A673 (cell line): ENCODE measurements around the gene CAMK1D.

Experiments used
- EZH2 ChIP-seq: fragments of 200-600 bp; sonication (generic); IDR thresholded peaks from 2 replicates; pipeline ENCODE4 v1.6.1; 2017; ENCODE audit warnings: borderline replicate concordance, low read depth, mild to moderate bottlenecking, mixed read lengths, antibody characterized with exemption, low read length; ENCODE audit not compliant: poor library complexity, severe bottlenecking
- TF ChIP-seq, protein P1 (sequence below): fragments of 300-800, 200-600 bp; sonication (generic); conservative IDR thresholded peaks from 2 replicates; pipeline ENCODE4 v1.5.1; 2017; ENCODE audit warnings: low read depth, mild to moderate bottlenecking, antibody characterized with exemption, low read length, moderate library complexity, mixed read lengths

DNA sequence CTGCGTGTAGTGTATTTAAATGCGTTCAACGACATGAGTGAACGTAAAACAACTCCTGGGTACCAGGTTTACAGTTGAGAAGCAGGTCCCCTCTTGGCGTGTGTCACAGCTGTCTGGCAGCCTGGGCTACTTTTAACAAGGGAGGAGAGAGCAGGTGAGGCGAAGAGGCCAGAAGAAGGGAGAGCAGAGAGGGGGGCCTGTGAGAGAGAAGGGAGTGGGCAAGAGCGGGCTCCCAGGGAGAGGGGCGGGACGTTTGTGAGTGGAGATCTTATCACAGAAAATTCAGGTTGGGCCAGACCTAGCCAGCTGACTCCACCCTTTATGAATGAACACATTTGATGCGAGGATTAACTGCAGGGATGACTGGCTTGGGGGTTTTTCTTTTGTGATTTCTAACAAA, 154.0 kb downstream of the CAMK1D start:
- TF ChIP-seq, protein P1, sequence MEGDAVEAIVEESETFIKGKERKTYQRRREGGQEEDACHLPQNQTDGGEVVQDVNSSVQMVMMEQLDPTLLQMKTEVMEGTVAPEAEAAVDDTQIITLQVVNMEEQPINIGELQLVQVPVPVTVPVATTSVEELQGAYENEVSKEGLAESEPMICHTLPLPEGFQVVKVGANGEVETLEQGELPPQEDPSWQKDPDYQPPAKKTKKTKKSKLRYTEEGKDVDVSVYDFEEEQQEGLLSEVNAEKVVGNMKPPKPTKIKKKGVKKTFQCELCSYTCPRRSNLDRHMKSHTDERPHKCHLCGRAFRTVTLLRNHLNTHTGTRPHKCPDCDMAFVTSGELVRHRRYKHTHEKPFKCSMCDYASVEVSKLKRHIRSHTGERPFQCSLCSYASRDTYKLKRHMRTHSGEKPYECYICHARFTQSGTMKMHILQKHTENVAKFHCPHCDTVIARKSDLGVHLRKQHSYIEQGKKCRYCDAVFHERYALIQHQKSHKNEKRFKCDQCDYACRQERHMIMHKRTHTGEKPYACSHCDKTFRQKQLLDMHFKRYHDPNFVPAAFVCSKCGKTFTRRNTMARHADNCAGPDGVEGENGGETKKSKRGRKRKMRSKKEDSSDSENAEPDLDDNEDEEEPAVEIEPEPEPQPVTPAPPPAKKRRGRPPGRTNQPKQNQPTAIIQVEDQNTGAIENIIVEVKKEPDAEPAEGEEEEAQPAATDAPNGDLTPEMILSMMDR, result no peak
- no peak for TF ChIP-seq EZH2
